Left forelimb (tissue), 1 donor: ENCODE results near the gene DSE.

Experiments used
- DNase-seq: peaks from one replicate; pipeline ENCODE4 v3.0.0-alpha.2; 2018; ENCODE audit warnings: low spot score

DSE gene

GRCh38 chr6:116447052-116447451, 76.3 kb downstream of the DSE start:
- DNase-seq, result no peak

- no peak for DNase-seq
Measured at GRCh38 chr6:116447496-116448011, 76.8 kb downstream of the DSE start.

- DNase-seq, result no peak
Measured at GRCh38 chr6:116449565-116449964, 78.8 kb downstream of the DSE start.

- no peak for DNase-seq
Measured at GRCh38 chr6:116450185-116450710, 79.5 kb downstream of the DSE start.

- no peak for DNase-seq
Measured at GRCh38 chr6:116450769-116451740, 80.3 kb downstream of the DSE start.

- no peak for DNase-seq
Measured at GRCh38 chr6:116451916-116452315, 81.2 kb downstream of the DSE start.

- no peak for DNase-seq
Measured at GRCh38 chr6:116452531-116452930, 81.8 kb downstream of the DSE start.

GRCh38 chr6:116456106-116456505, 85.4 kb downstream of the DSE start:
- DNase-seq, result no peak

GRCh38 chr6:116456927-116457326, 86.2 kb downstream of the DSE start:
- DNase-seq, result no peak

GRCh38 chr6:116458264-116458663, 87.5 kb downstream of the DSE start:
- no peak for DNase-seq

- no peak for DNase-seq
Measured at GRCh38 chr6:116459927-116460326, 89.2 kb downstream of the DSE start.

- no peak for DNase-seq
Measured at GRCh38 chr6:116461331-116461931, 90.7 kb downstream of the DSE start, which contains the start of gene CALHM6. Gene CALHM6 (plus strand): TSS chr6:116461375. CDS start chr6:116461930, 555 bp downstream.

GRCh38 chr6:116461932-116462885, 91.5 kb downstream of the DSE start:
- peak; percentile 77 for DNase-seq

- DNase-seq, result no peak
Measured at GRCh38 chr6:116463301-116463700, 92.6 kb downstream of the DSE start.

GRCh38 chr6:116465246-116465645, 94.5 kb downstream of the DSE start:
- DNase-seq, result no peak

GRCh38 chr6:116467096-116467495, 96.3 kb downstream of the DSE start:
- DNase-seq, result no peak

- DNase-seq, result no peak
Measured at GRCh38 chr6:116467514-116467913, 96.8 kb downstream of the DSE start.

- DNase-seq, result no peak
Measured at GRCh38 chr6:116468293-116468692, 97.5 kb downstream of the DSE start.

GRCh38 chr6:116471531-116471930, 100.8 kb downstream of the DSE start:
- DNase-seq, result no peak

- DNase-seq, result no peak
Measured at GRCh38 chr6:116472706-116473105, 102.0 kb downstream of the DSE start.

- DNase-seq, result no peak
Measured at GRCh38 chr6:116475141-116475540, 104.4 kb downstream of the DSE start.
